Heart right ventricle (tissue), 16 donors: ENCODE results near the gene NHS. TPM values are rescaled to one million over a fixed set of nuclear protein-coding genes. Genes with fewer than 3 reads are reported as not detected.

ENCODE experiments used
- ATAC-seq, 8 donors: fragments of 200-7000 bp; cut with Tn5 transposase; one replicate each; pipeline ENCODE4 v1.9.1; 2020; ENCODE audit warnings: mild to moderate bottlenecking in 8 of 8, moderate library complexity in 8 of 8, moderate number of reproducible peaks in 1 of 8
- DNase-seq, 2 donors: peaks; one replicate each; pipeline ENCODE4 v3.0.0-alpha.2; 2020
- H3K27ac ChIP-seq, 10 donors: fragments of 200-600 bp; sonication (generic) in 2 of 10; one replicate each; pipeline versions ENCODE4 v1.5.0 to v1.8.0; 2020 to 2022; ENCODE audit warnings: mild to moderate bottlenecking in 3 of 10
- H3K27me3 ChIP-seq, 7 donors: fragments of 200-600 bp; one replicate each; pipeline ENCODE4 v1.8.0; 2021 to 2022; ENCODE audit warnings: mild to moderate bottlenecking in 2 of 7
- H3K36me3 ChIP-seq, 9 donors: fragments of 200-600 bp; sonication (generic) in 1 of 9; one replicate each; pipeline versions ENCODE4 v1.5.0 to v1.8.0; 2020 to 2022; ENCODE audit warnings: mild to moderate bottlenecking in 2 of 9
- H3K4me1 ChIP-seq, 9 donors: fragments of 200-600 bp; sonication (generic) in 1 of 9; one replicate each; pipeline versions ENCODE4 v1.5.0 to v1.8.0; 2020 to 2022; ENCODE audit warnings: mild to moderate bottlenecking in 4 of 9
- H3K4me3 ChIP-seq, 10 donors: fragments of 200-600 bp; sonication (generic) in 2 of 10; one replicate each; pipeline versions ENCODE4 v1.5.0 to v1.8.0; 2020 to 2022; ENCODE audit warnings: mild to moderate bottlenecking in 7 of 10, moderate library complexity in 2 of 10
- H3K9me3 ChIP-seq, 11 donors: fragments of 200-600 bp in 10 of 11; sonication (generic) in 2 of 11; one replicate each; pipeline versions ENCODE4 v1.5.0 to v1.8.0; 2013 to 2022; ENCODE audit warnings: mild to moderate bottlenecking in 2 of 11, control low read depth in 1 of 11, moderate library complexity in 1 of 11
- CTCF ChIP-seq, 9 donors: fragments of 200-600 bp; sonication (generic) in 2 of 9; IDR thresholded peaks; one replicate each; pipeline versions ENCODE4 v1.5.0 to v1.8.0; 2021 to 2022; ENCODE audit warnings: antibody characterized with exemption in 9 of 9, mild to moderate bottlenecking in 5 of 9, moderate library complexity in 1 of 9
- WGBS, 2 donors: extraction: QIAGEN DNeasy Blood & Tissue Kit; methylation state at CpG; one replicate each; pipeline ENCODE4 v1.1.7; 2013; ENCODE audit warnings: inconsistent platforms in 1 of 2; 5-methylcytosine and 5-hydroxymethylcytosine counted together
- intact Hi-C, 10 donors: fragments of 100-400 bp; cut with DNase I; formaldehyde crosslinking; loops; one replicate each; pipeline versions ENCODE4 v1.11.1 to v1.14.2; 2022
- polyA plus RNA-seq, 2 donors: library from polyadenylated mRNA; stranded (reverse); fragments of 200-250 nt; gene quantifications; one replicate each; pipeline ENCODE4 v1.2.3, GENCODE V29; 2013
- total RNA-seq, 10 donors: library from RNA; stranded (reverse); fragmentation: NEBNext Ultra II Directional in 3 of 10; extraction: Animal tissue kit (Norgen Biotek cat#: 25700) in 3 of 10; gene quantifications; one replicate each; pipeline versions ENCODE4 v1.2.1 to v1.2.4, GENCODE V29; 2021 to 2023
- donor health status: Arrhythmogenic right ventricular cardiomyopathy.
- donor health status: ischemic (EF 13 %, LVEDD 7.1; RV severe dilation, severe dysfunction).
- donor health status: healthy with polysubstance abuse.
- donor health status: DM: no; HTN: yes; CAD: no.
- donor health status: DM: no; HTN: no; CAD: no.
- donor health status: ischemic (EF 25% LVEDD 6.9; RV normal size, moderate dysfunction).
- donor health status: ischemic (EF 25% LVEDD 5.7; RV mildly dilated, moderate dysfunction).
- donor health status: healthy.
- donor health status: DM: yes; HTN: yes; CAD: no.
- donor health status: Ischemic cardiomyopathy.
- donor health status: ischemic (EF 35%, LVEDD 5.7; RV mildly dilated, moderate dysfunction).
- donor health status: nonischemic (EF 11% LVEDD 7.7; RV severe dilation, severe dysfunction).
- donor health status: DM: yes; HTN: yes; CAD: no.
- donor health status: PGD.
- donor health status: ischemic (EF 29% LVEDD 5.4; RV normal size, mild dysfunction).
- donor health status: nonischemic (EF 23%, LVEDD 6.1; RV moderate dilation, normal function).

NHS gene
- total and polyA plus RNA-seq, 12 donors = 0.20 to 2.7 (median 1.2) TPM

- no peak for DNase-seq
- WGBS, 2 donors = 77 to 83% methylated on average over 4 of the region's 4 CpGs
- intact Hi-C loops = no loop called here
Observed at GRCh38 chrX:17606231-17606630, 231.2 kb downstream of the NHS start.

GRCh38 chrX:17608888-17609287, 233.9 kb downstream of the NHS start:
- H3K9me3 ChIP-seq = no peaks in the 10 kb centered on the region
- no peaks in the 10 kb centered on the region for H3K4me1 ChIP-seq
- ATAC-seq (no peak), DNase-seq (no peak)
- H3K27me3 ChIP-seq = peaks cover 0 to 18% (median 0%) of the 10 kb centered on the region in 7 donors
- no peak overlapping the region for H3K4me3 ChIP-seq
- no peak overlapping the region for H3K27ac ChIP-seq
- 67 to 79% methylated on average over 2 of the region's 2 CpGs for WGBS, 2 donors
- no peak for TF ChIP-seq CTCF (IDR thresholded peaks at IDR 0.05)
- H3K36me3 ChIP-seq = no peaks in the 10 kb centered on the region
- intact Hi-C loops = no loop called here

More at GRCh38 chrX:17606231-17606630, 231.2 kb downstream of the NHS start:
- Histone ChIP-seq H3K27me3 (peaks cover 0 to 17% (median 0%) of the 10 kb centered on the region in 7 donors), H3K4me1 (peaks cover 0 to 13% (median 0%) of the 10 kb centered on the region in 9 donors), H3K4me3 (no peak overlapping the region), H3K9me3 (no peaks in the 10 kb centered on the region), H3K36me3 (no peaks in the 10 kb centered on the region), H3K27ac (no peak overlapping the region)
- TF ChIP-seq CTCF (IDR thresholded peaks at IDR 0.05) = no peak
- no peak for ATAC-seq

DNA sequence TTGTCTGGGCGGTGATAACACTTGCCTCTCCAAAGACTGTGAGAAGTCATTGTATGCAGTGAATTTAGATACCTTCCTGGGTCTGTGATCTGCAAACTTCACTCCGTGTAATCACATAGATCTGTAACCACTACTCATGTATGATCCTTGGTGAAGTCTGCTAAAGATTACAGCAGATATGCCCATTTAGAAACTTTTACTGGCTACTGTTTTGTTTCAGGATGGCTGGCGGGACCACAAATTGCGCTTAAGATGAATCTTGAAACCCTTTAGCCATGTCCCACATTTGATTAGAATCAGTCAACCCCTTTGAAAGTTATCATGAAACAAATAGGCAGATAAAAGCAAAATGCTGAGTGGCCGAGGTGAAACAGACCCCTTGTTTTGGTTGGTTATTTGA, 235.8 kb downstream of the NHS start:
- Histone ChIP-seq H3K4me3 (no peak overlapping the region), H3K27me3 (peaks cover 0 to 18% (median 0%) of the 10 kb centered on the region in 7 donors), H3K4me1 (no peaks in the 10 kb centered on the region), H3K27ac (no peak overlapping the region), H3K9me3 (no peaks in the 10 kb centered on the region), H3K36me3 (no peaks in the 10 kb centered on the region)
- DNase-seq = no peak
- TF ChIP-seq CTCF (IDR thresholded peaks at IDR 0.05) = no peak
- intact Hi-C loops = no loop called here
- WGBS, 2 donors = 89 to 90% methylated on average over 5 of the region's 5 CpGs
- no peak for ATAC-seq

- Histone ChIP-seq H3K27ac (no peak overlapping the region), H3K9me3 (peaks cover 0 to 4% (median 0%) of the 10 kb centered on the region in 11 donors), H3K27me3 (peaks cover 0 to 18% (median 0%) of the 10 kb centered on the region in 7 donors), H3K4me3 (no peak overlapping the region), H3K4me1 (no peaks in the 10 kb centered on the region), H3K36me3 (no peaks in the 10 kb centered on the region)
- TF ChIP-seq CTCF (IDR thresholded peaks at IDR 0.05) = no peak
- no peak for ATAC-seq
- intact Hi-C loops = loop anchor here in 1 of 10 donors (1.0 kb wide), 1 partner anchor 19 kb away; no protein-coding TSS in a partner anchor
- DNase-seq = no peak
- 57 to 65% methylated on average over 5 of the region's 5 CpGs for WGBS, 2 donors
Observed at GRCh38 chrX:17613979-17614588, 239.1 kb downstream of the NHS start.
